HG02623 (cell line): Measurements from ENCODE around the gene ACOT7.

Source experiments
- ATAC-seq: cut with Tn5 transposase; IDR thresholded peaks from one replicate; pipeline ENCODE4 v1.9.1; 2021; ENCODE audit warnings: moderate library complexity; ENCODE audit not compliant: unreplicated experiment

Gene ACOT7

DNA sequence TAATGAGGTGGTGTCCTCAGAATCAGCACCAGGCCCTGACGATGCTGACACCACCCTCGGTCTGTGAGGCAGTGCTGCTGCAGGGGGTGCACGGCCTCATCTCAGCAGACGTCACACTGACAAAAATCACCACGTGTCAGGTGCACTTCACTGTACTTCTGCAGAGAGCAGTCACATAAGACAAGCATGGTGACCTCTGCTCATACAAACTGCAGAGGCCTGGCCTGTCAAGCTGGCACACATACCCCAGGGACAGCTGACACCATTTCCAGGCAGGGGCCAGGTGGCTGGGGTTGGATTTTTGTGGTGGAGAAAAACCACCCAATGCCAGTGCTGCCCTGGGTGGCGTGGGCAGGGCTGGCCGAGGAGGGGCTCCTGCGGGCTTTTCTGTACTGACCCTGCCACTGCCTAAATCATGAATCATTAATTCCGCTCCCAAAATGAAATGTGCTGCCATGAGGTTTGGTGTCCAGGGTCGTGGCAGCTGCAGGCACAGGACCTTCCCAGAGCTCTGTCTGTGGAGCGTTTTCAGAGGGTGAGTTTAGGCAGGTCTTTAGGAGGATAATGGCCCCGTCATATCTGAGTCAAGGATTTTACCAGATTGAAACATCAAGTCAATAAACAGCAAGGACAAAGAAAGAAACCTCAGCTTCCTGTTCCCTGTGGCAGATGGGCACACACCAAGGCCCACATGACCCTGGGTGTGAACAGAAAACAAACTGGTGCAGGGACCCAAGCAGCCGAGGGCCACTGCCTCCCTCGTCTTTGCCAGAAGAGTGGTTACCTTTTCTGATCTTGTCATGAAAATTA lies 99.3 kb downstream of the ACOT7 start:
- no peak for ATAC-seq

DNA sequence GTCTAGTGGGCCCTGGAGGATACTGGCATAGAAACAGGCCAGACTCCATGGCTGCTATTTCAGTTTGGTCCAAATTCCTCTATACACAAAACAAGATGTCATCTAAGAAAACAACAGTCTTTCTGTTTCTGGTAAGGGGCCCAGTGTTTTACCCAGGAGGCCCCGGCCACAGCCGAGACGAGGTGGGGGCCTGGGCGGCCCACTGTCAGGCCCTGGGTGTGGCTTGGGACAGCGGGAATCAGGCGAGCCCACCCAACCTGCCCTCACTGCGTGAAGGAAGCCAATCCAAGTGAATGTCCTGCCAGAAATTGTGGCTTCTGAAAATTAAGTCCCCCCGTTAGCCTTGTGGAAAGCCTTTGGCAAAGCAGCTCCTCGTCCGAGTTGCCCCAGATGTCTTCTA lies 101.5 kb downstream of the ACOT7 start:
- no peak for ATAC-seq

DNA sequence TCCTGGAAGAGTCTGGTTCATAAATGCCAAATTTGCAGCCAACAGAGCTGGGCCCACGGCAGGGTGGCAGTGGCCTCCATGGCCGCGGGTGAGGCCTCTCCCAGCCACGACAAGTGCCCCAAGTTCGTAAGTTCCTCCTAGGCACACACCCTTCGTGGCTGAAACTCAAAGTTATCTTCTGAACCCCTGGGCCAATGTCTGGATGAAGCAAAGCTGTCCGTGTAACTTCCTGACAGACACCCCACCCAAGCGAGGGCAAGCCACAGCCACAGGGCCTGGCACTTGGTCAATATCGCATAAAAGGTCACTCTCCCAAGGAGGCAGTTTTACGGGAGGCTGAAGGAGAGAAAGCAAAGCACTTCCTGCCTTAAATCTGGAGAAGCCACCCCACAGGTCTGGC lies 104.9 kb downstream of the ACOT7 start:
- no peak for ATAC-seq

DNA sequence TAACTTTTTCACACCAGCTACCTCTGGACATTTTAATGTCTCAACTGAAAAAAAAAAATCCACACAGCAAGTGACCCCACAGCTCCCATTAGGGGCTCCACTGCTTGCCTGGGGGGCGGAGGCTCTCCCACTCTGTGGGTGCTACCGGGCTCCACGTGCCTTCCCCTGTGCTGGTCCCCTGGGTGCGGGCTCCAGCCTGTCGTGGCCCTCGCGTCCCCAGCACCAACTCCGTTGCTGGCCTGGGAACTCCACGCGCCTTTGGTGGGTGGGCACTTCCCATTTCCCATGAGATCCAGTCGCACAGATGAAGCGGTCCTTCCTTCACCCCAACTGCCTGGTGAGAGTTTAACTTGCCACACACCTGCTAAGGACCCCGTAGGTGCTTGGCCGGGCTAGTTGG lies 105.5 kb downstream of the ACOT7 start:
- no peak for ATAC-seq

DNA sequence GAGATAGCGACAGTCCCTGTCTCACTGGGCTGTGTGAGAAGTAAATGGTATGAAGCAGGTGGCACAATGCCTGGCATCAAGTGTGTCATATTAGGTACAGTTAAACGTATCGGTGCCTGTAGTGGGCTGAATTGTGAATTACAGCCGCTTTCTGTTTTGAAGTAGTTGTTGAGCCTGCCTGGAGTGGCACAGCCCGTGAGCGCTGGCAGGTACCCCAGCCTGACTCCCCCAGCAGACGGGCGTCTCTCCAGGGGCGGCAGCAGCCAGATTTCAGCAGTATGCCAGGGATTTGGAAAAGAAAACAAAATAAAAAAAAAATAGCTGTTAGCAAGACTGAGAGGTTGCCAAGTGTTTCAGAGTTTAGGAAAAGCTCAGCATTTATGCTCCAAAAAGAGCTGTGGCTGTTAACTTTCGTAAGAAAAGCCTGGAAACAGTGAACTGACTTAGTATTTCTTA lies 106.1 kb downstream of the ACOT7 start:
- ATAC-seq = no peak

DNA sequence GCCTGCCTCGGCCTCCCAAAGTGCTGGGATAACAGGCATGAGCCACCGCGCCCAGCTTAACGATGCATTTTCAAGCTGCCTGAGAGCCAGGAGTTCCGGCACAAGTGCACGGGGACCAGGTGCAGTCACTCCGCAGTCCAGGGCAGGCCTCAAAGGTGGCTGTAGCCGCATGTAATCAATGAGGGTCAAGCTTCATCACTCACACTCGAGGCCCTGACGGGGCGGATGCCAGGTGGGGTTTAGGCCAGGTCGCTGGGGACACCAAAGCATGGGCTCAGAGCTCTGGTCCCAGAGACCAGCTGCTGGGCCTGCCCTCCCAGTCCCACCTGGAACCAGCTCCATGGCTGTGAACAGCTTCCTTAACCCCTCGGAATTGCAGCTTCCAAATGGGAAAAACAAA lies 106.5 kb downstream of the ACOT7 start:
- ATAC-seq = no peak

DNA sequence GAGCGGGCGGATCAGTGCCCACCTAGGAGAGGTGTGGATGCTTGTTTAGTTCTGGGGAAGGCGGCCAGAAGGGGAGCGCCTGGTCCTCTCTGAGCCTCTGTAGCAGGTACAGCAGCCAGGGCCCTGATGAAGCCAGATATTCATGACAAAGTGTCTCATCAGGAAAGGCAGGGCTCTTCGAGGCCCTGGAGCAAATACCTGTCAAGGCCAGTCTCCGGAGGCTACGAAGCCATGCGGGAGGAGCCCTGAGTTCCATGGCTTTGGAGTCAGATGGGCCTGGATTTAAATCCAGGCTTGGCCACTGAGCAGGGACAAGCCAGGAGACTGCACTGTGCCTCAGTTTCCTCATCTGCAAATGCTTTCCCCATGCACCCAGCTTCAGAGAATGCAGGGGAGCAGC lies 107.3 kb downstream of the ACOT7 start:
- no peak for ATAC-seq

DNA sequence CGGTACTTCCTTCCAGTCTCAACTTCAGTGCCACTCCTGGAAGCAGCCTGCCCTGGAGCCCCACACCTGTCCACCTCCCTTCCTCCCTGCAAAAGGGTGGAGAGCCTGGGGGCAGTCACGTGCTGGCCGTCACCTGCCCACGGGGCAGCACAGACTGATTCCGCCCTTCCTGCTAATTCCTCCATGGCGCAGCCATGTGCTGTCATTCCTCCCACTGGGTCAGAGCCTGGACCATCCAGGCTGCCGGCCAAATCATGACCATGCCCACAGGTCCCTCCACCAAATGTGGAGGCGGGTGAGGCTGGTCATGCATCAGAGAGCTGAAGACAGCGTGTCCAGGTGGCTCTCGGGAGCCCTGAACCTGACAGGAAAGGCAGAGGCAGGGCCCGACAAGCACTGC lies 108.2 kb downstream of the ACOT7 start:
- no peak for ATAC-seq

DNA sequence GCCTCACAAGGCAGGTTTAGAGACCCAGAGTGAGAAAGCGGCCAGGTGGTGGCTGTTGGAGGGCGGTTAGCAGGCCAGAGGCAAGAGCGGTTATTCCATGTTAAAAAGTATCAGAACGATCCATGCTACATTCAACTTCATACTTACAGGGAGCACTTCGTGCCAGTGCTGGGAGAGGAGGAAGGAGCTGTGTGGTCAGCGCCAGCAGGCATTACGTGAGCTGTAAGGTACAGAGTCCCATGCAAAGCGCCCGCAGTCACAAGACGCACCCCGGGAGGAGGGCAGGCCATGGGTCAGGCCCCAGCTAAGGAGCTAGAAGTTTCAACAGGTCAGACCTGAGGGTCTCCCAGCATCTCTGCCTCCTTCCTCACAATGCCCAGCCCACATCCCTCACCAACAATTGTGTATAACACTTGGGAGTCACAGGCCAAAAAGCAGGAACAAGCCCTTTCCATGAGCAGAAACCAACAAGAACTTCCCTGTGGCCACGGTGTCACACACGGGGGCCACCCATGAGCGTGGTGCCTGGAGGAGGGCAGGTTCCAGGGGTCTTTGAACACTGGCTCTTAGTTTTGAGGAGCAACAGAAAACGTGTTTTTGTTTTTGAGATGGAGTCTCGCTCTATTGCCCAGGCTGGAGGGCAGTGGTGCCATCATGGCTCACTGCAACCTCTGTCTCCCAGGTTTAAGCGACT lies 110.8 kb downstream of the ACOT7 start:
- ATAC-seq = no peak

DNA sequence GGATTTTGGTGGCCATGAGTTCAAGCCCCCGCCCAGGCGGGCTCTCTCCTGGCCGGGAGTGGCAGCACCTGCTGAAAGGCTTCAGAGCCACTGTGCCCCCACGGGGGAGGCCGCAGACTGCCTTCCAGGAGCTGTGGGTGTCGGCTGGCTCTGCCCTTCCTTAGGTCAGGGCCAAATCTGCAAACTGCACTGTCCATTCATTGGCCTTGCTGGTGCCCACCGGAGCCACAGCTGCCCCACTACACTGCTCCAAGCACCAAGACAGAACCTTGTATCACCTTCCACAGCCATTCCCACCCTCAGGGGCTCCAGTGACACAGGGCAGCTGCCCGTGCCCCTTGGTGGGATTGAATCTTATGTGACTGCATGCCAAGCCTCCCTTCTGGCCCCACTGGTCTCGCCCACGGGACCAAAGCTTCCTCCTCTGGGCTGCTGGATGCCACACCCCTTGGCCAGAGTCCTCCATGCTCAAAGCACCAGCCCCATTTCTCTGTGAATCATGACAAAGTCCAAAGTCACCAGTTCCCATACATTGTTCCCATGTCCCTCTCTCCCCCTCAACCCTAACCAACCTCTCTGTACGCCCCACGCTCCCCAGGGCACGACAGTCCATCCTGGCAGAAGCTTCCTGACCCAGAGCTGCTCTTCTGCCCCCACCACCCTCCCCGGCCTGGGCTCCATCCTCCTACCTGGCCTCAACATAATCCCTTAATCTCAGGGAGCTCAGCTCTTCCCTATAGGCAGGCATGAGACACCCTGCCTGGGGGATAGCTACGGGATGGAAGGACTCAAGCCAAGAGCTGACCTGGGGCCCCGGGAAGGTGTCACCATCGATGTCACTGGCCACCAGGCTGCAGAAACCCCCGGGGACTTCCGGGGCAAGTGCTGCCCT lies 111.8 kb downstream of the ACOT7 start:
- ATAC-seq = no peak

DNA sequence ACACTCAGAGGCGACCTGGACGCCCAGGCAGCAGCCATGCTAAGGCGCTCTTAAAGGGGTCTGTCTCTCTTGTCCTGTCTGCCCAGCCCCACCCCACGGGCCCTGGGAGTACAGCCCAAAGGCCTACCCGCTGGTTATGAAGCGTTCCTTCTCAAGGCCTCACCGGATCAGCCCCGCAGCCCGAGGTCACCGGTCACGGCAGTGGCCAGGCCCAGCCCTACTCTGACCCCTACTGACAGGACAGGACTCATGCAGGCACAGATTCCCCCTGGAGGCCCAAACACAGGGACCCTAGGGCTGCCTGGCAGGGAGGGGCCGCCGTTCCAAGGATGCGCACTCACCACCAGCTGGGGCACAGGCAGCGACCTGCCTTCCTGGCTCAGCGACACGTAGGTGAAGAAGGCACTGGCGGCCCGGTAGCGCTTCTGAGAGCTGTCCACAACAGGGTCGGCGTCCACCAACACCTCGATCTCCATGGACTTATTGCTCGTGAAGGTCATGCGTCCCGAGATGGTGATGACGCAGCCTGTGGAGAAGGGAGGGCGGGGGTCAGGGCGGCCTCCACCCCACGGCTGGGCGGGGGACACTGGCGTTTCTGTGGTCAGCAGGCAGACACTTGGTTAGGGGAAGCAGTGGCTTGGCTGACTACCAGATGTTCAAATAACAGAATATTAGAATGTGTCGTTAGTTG lies 112.7 kb downstream of the ACOT7 start:
- no peak for ATAC-seq

DNA sequence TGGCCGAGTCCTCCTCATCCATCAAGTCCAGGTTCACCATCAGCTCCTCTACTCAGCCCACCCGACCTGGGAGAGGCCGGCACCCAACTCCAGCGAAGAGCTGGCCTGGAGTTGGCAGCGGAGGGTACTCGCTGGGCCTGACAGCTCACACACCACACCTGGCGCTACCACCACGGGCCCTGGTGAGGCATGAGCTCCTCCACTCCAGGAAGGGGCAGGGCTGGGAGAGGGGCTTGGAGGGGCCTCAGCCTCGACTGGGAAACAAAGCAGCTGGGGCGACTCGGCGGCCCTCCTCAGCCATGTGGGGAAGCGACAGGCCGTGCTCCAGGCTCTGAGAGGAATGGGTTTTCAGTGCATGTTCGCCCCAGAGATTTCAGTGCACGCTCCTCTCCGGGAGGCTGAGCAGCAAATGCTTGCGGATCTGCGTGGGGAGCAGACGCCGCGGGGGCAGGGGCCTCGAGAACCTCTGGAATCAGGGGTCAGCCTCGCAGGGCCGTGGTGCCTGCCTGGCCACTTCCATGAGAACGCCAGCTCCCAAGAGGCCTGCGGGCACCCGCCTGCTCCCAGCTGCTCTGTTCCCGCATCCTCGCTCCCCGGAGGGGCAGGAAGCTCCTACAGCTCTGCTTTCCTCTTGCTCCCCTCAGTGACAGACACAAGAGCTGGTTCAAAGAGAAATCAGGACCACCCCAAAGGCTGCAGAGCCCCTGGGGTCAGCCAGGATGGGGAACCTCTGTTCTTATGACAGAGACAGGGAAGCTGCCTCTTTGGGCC lies 113.8 kb downstream of the ACOT7 start:
- ATAC-seq = no peak

DNA sequence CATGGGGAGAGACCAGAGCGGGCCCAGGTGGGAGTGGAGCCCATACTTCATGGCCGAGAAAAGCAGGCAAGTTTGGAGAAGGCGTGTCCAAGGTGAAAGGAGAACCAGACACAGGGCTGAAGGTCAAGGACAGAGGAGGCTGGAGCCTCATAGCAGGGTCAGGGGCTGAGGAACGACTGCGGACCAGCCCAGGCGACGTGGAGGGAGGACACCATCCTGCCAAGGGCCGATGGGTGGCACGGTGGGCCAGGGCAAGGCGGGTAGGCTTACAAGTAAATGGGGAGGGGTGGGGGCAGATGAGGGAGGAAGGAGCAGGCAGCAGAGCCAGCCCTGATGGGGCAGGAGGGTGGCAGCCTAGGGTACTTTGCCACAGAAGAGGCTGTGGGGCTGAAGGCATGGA lies 114.5 kb downstream of the ACOT7 start:
- no peak for ATAC-seq

DNA sequence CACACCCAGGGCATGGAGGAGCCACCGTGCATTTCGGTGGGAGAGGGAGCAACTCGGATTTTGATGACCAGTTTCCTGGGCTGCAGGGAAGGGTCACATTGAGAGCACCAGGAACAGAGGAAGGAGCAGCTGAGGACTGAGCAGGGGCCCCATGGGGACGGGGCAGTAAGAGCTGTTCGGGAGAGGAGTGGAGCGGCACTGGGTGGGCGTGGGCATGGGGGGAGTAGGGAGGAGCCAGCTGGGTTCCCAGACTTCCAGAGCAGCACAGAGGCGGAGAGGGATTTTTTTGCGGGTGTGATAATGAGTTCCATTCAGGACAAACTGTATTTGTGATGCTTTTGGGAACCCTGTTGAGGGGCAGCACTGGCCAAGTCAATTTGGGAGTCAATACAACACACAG lies 115.3 kb downstream of the ACOT7 start:
- no peak for ATAC-seq

DNA sequence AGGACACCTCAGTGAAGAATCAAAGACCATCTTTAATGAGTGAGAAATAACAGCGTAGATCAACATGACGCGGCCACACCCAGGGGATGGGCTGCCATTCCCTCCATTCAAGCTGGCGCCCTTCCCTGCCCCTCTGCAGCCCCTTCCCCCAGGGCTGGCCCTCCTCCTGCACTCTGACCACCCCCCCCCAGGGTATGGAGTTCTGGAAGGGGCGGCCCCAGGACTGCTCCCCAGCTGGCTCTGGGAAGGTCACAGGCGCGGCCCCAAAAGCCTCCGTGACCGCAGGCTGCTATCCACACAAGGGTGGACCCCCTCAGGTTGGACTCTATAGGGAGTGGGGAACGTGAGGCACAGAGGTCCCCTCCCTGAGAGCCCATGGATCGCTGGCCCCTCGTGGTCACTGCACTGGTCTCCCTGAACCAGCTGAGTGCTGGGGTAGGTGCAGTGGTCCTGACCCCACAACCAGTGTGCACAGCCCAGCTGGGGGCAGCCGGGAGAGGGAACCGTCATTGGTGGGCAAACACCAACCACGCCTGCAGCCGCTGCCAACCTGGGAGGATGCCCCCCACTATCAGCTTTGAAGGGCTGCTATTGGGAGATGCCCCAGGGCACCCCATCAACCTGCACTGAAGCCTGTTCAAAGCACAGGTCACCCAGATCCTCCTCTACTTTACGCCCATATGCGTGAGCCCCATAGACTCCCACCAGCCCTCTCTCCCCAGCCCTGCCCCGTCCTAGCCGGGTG lies 116.6 kb downstream of the ACOT7 start:
- no peak for ATAC-seq

DNA sequence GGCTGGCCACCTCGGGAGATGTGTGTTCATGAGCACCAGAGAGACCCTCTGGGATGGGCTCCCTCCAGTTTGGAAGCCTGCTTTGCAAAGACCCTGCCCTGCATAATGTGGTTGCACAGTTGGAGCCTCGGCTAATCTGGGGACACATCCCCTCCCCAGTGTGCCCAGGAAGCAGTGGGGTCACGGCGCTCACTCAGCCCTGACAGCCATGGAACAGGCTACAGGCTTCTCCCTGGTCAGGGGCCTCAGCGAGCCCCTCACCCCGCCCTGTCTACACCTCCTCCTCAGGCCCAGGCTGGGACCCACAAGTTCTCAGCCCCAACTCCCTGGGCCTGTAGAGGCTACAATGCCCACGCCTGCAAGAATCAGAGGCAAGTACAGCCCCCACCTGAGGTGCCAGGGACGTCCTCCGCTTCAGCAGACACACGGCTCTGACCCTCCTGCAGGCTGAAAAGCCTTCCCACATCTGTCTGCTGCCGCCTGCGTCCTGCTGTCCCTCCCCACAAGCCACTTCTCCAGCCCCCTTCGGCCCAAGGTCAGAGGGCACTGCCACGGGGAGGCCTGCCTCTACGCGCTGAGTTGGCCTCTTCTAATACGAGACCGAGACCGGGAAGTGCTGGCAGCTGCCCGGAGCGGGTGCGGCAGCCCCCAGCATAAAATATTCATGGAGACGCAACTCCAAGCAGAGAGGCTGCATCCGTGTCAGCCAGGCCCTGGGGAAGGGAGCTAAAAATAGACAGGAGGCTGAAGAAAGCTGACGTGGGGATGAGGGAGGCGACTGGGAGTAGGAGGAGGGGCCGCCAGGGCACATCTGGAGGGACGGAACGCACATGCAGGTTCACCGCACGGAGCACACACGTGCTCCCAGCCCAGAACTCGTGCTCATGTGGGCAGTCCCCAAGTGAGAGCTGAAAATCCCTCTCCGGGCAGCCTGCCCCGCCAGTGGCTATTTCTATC lies 117.5 kb downstream of the ACOT7 start:
- no peak for ATAC-seq

DNA sequence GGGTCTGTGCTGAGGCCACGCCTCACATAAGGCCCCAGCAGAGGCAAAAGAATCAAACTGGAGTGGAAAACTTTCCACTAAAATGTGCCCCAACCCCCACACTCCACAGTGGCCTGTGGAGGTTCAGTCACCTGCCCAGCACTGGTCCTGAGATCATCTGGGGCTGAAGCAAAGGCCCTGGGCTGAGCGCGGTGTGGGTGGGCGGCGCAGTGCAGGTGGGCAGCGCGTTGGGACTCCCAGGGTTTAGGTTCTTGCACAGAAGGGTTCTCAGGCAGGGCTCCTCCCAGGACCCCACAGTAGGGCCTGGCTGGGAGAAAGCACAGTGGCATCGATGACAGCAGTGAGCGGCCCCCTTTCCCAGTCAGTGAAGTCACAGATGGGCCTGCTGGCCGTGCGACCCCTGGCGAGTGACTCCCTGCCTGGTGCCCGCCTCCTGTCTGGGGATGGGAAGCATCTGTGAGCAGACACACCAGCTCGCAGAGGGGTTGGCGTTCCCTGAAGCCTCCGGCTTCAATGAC lies 118.9 kb downstream of the ACOT7 start:
- no peak for ATAC-seq

DNA sequence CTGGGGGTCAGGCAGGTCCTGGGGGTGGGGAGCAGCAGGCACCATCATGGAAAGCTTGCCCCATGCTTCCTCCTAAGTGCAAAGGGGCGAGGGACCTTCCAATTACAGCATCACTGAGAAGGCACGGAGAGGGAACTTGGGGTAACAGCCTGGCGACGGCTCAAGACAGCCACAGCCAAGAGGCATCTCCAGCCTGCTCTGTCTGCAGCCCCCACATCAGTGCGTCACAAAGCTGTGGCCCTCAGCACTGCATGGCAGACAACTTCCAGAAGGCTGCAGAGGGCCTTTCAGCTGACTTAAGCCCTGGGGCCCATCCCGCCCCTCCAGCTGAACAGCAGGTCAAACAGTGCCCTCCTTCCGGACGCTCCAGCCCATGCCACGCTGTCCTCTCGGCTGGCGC lies 119.5 kb downstream of the ACOT7 start:
- ATAC-seq = no peak
